Measurements from ENCODE around the gene SLC25A42. TPM values are rescaled to one million over a fixed set of nuclear protein-coding genes. Genes with fewer than 3 reads are reported as not detected.
"Not testable (repeated sequence)": the region's sequence is repeated elsewhere in the genome, so short reads cannot be mapped to it uniquely, and the experiment has no call there.

SLC25A42 gene
- total and polyA plus RNA-seq, 10 donors = 9.7 to 25.3 (median 16.6) TPM

- no peak for DNase-seq
- peaks cover 0 to 87% (median 20%) of the 10 kb centered on the region in 6 donors for H3K36me3 ChIP-seq
- WGBS, 5 donors = 91 to 96% (median 92%) methylated on average over 9 of the region's 9 CpGs
- H3K9me3 ChIP-seq = no peaks in the 10 kb centered on the region
- no peaks in the 10 kb centered on the region for H3K27me3 ChIP-seq (replicated peaks in 1 of 7)
- intact Hi-C loops (cut with DNase I; ENCODE audit: low total_unique reads) = no loop called here
- H3K4me3 ChIP-seq = no peak overlapping the region
- no peak for TF ChIP-seq POLR2AphosphoS5 (IDR thresholded peaks at IDR 0.05)
- TF ChIP-seq CTCF (IDR thresholded peaks at IDR 0.05 in 8 of 11, conservative IDR thresholded peaks at IDR 0.05 in 3 of 11) = no peak
- no peak for TF ChIP-seq POLR2A (IDR thresholded peaks at IDR 0.05)
- H3K4me1 ChIP-seq = no peaks in the 10 kb centered on the region
- H3K27ac ChIP-seq = no peak overlapping the region
Measured at GRCh38 chr19:19098084-19098702, 34.4 kb downstream of the SLC25A42 start.

- Histone ChIP-seq H3K27ac (no peak overlapping the region), H3K27me3 (replicated peaks in 1 of 7) (no peaks in the 10 kb centered on the region), H3K9me3 (no peaks in the 10 kb centered on the region), H3K4me1 (no peaks in the 10 kb centered on the region), H3K36me3 (peaks cover 0 to 87% (median 20%) of the 10 kb centered on the region in 6 donors), H3K4me3 (no peak overlapping the region)
- 88 to 92% (median 90%) methylated on average over 18 of the region's 18 CpGs for WGBS, 5 donors
- TF ChIP-seq POLR2A (IDR thresholded peaks at IDR 0.05) (no peak), POLR2AphosphoS5 (IDR thresholded peaks at IDR 0.05) (no peak), CTCF (IDR thresholded peaks at IDR 0.05 in 8 of 11, conservative IDR thresholded peaks at IDR 0.05 in 3 of 11) (no peak)
- no peak for DNase-seq
- intact Hi-C loops (cut with DNase I; ENCODE audit: low total_unique reads) = no loop called here
Measured at GRCh38 chr19:19098703-19099632, 35.2 kb downstream of the SLC25A42 start.

- WGBS, 5 donors = 90 to 98% (median 94%) methylated on average over 3 to 8 of the region's 8 CpGs
- DNase-seq = no peak
- Histone ChIP-seq H3K27ac (no peak overlapping the region), H3K4me3 (no peak overlapping the region), H3K36me3 (peaks cover 0 to 79% (median 20%) of the 10 kb centered on the region in 6 donors), H3K4me1 (peaks cover 0 to 7% (median 0%) of the 10 kb centered on the region in 6 donors), H3K27me3 (replicated peaks in 1 of 7) (no peaks in the 10 kb centered on the region), H3K9me3 (no peaks in the 10 kb centered on the region)
- no peak for TF ChIP-seq POLR2A (IDR thresholded peaks at IDR 0.05)
- no peak for TF ChIP-seq CTCF (IDR thresholded peaks at IDR 0.05 in 8 of 11, conservative IDR thresholded peaks at IDR 0.05 in 3 of 11)
- no peak for TF ChIP-seq POLR2AphosphoS5 (IDR thresholded peaks at IDR 0.05)
- intact Hi-C loops (cut with DNase I; ENCODE audit: low total_unique reads) = no loop called here
Measured at GRCh38 chr19:19101540-19101939, 37.7 kb downstream of the SLC25A42 start.

- H3K9me3 ChIP-seq; H3K27me3 ChIP-seq (replicated peaks in 1 of 7); H3K4me3 ChIP-seq; DNase-seq; H3K27ac ChIP-seq; H3K4me1 ChIP-seq; intact Hi-C loops (cut with DNase I; ENCODE audit: low total_unique reads): not testable (repeated sequence)
- 94 to 98% (median 98%) methylated on average over 10 of the region's 10 CpGs for WGBS, 5 donors
- peaks cover 0 to 74% (median 12%) of the 10 kb centered on the region in 6 donors for H3K36me3 ChIP-seq
Measured at GRCh38 chr19:19102566-19102965, 38.8 kb downstream of the SLC25A42 start.
